Activated CD4-positive, alpha-beta T cell treated with anti-CD3 and anti-CD28 coated beads for 48 hours (primary cell): ENCODE measurements around the gene PPP1R9B.

ENCODE experiments used
- DNase-seq: peaks from one replicate; pipeline ENCODE4 v3.0.0-alpha.2; 2020

PPP1R9B gene

DNA sequence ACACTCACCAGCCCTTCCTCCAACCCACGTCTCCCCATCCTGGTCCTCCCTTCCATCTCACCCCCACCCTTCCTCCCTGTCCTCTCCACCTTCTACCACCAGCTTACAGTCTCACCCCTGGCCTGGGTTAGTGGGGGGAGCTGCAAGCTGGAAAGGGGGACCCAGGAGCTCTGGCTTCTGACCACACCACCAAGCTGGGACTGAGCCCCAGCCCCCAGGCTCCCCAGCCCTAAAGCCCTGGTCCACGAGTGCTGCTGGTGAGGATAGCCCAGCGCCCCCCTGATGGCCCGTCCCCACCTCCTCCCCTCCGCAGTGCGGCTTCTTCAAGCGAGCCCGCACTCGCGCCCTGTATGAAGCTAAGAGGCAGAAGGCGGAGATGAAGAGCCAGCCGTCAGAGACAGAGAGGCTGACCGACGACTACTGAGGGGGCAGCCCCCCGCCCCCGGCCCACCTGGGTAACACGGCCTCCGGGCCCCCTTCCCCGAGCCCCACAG, 62.5 kb downstream of the PPP1R9B start:
- no peak for DNase-seq

- DNase-seq, result peak; percentile 83
These were observed 63.1 kb downstream of the PPP1R9B start for GRCh38 chr17:50087246-50087911.
